GM23248 (cell line): ENCODE data around the gene XYLB.

ENCODE experiments used
- EZH2 ChIP-seq: fragments of 200-600 bp; sonication (generic); IDR thresholded peaks from 2 replicates; pipeline ENCODE4 v1.6.1; 2018; ENCODE audit warnings: antibody characterized with exemption, mild to moderate bottlenecking; ENCODE audit not compliant: insufficient read depth, poor library complexity, severe bottlenecking
- EZH2phosphoT487 ChIP-seq: fragments of 200-600 bp; sonication (generic); IDR thresholded peaks from 2 replicates; pipeline ENCODE4 v1.6.1; 2018; ENCODE audit warnings: antibody characterized with exemption, moderate library complexity, mild to moderate bottlenecking, low read depth; ENCODE audit not compliant: insufficient read depth

- no peak for TF ChIP-seq EZH2
- no peak for TF ChIP-seq EZH2phosphoT487
Measured at GRCh38 chr3:38366082-38366481, 19.5 kb downstream of the XYLB start.
